GM21717 (cell line): ENCODE measurements around the gene CCDC90B.
"Not testable (repeated sequence)": the region's sequence is repeated elsewhere in the genome, so short reads cannot be mapped to it uniquely, and the experiment has no call there.

Source experiments
- ATAC-seq: cut with Tn5 transposase; IDR thresholded peaks from one replicate; pipeline ENCODE4 v1.9.1; 2021; ENCODE audit warnings: mild to moderate bottlenecking, moderate library complexity; ENCODE audit not compliant: unreplicated experiment

CCDC90B gene

GRCh38 chr11:83292709-83293456, 6.7 kb upstream of the CCDC90B start:
- peak; percentile 63 for ATAC-seq

GRCh38 chr11:83287631-83288030, 1.5 kb upstream of the CCDC90B start:
- ATAC-seq = no peak

GRCh38 chr11:83285151-83285770, 906 bp downstream of the CCDC90B start:
- ATAC-seq = peak; percentile 61

GRCh38 chr11:83284501-83285150, 1.5 kb downstream of the CCDC90B start:
- ATAC-seq = no peak

- ATAC-seq = no peak
Measured at GRCh38 chr11:83282084-83282716, 4.0 kb downstream of the CCDC90B start.

GRCh38 chr11:83280256-83280655, 5.9 kb downstream of the CCDC90B start:
- ATAC-seq = no peak

- no peak for ATAC-seq
Measured at GRCh38 chr11:83278351-83278750, 7.8 kb downstream of the CCDC90B start.

- ATAC-seq = no peak
Measured at GRCh38 chr11:83275888-83276641, 10.1 kb downstream of the CCDC90B start.

- ATAC-seq = no peak
Measured at GRCh38 chr11:83272627-83273026, 13.5 kb downstream of the CCDC90B start.

GRCh38 chr11:83271734-83272133, 14.4 kb downstream of the CCDC90B start:
- not testable (repeated sequence) for ATAC-seq

- ATAC-seq = not testable (repeated sequence)
Measured at GRCh38 chr11:83269080-83269479, 17.1 kb downstream of the CCDC90B start.

- ATAC-seq = no peak
Measured at GRCh38 chr11:83265331-83265730, 20.8 kb downstream of the CCDC90B start.

- no peak for ATAC-seq
Measured at GRCh38 chr11:83259559-83259958, 26.6 kb downstream of the CCDC90B start.

GRCh38 chr11:83257761-83258168, 28.4 kb downstream of the CCDC90B start:
- no peak for ATAC-seq

- no peak for ATAC-seq
Measured at GRCh38 chr11:83256602-83257340, 29.4 kb downstream of the CCDC90B start.

- no peak for ATAC-seq
Measured at GRCh38 chr11:83255366-83255765, 30.8 kb downstream of the CCDC90B start.

GRCh38 chr11:83252941-83253340, 33.2 kb downstream of the CCDC90B start:
- no peak for ATAC-seq

- no peak for ATAC-seq
Measured at GRCh38 chr11:83252266-83252665, 33.9 kb downstream of the CCDC90B start.

- peak; percentile 69 for ATAC-seq
Measured at GRCh38 chr11:83249972-83250593, 36.1 kb downstream of the CCDC90B start.

GRCh38 chr11:83249445-83249844, 36.7 kb downstream of the CCDC90B start:
- peak; percentile 48 for ATAC-seq
